T47D (cell line): ENCODE measurements around the gene ELOVL1.
"Not testable (repeated sequence)": the region's sequence is repeated elsewhere in the genome, so short reads cannot be mapped to it uniquely, and the experiment has no call there.

Source experiments
- DNase-seq, 2 experiments: peaks; one replicate each; pipeline versions ENCODE4 v3.0.0 to v3.0.0-alpha.2; 2011 to 2012; ENCODE audit warnings: low read depth in 1 of 2, low spot score in 1 of 2
- JUND ChIP-seq: IDR thresholded peaks from 2 replicates; pipeline ENCODE4 v1.6.1; 2012; ENCODE audit warnings: low read depth
- in situ Hi-C: cut with HindIII; loops from 2 replicates; pipeline ENCODE4 v1.10.0; 2016; ENCODE audit warnings: low sequenced_read_pairs, low pct_unique_long_range_greater_than_20kb

The ELOVL1 gene

DNA sequence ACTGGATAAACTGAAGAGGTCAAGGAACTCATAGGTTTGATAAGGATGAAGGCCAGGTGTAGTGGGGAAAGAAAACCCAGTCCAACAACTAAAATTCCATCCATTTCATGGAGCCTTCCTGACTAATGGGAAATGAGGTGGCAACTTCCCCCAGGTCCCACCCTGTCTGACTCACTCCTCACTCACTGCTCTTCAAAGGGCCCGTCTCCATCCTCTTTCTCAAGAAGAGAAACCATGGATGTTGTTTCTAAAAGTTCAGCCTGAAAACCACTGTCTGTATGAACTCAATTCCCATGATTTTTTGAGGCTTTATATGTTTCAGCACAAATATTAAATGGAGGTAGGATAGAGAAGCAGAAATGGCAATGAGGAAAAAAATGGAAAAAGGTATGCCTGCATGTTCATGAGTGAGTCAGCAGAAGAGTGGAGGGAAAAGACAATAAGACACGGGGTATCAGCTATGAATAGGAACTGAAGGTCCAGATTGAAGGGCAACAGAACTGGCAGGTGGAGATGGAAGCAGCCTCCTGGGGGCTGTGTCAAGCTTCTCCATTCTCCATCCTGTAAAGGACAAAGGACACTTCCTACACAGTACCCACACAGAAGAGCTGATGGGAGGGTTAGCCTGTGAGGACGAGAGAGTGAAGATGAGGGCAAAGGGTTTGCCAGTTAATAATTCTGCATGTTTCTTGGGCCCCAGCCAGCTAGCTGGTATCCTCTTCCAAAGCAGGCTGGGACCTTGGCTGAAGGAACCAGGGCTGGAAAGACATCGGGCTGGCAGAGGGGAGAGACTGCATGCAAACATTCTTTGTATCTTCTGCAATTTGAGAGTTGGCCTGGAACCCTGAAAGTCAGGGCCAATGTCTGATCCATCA lies 5.5 kb upstream of the ELOVL1 start:
- TF ChIP-seq JUND, result no peak
- in situ Hi-C loops, result no loop called here
- DNase-seq, result no peak

DNA sequence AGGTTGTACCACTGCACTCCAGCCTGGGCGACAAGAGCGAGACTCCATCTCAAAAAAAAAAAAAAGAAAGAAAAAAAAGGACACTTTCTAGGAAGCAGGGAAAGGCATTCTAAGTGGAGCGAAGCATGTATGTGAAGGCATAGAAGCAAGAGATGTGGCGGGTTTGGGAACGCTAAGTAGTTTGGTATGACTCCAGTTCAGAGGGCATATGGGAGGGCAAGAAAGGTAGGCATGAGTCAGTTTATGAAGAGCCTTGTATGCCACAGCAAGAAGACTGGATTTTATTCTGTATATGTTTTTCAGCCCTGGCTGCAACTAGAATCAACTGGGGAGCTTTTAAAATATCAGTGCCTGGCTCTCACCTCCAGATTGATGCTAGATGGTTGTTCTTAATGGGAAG lies 4.4 kb upstream of the ELOVL1 start:
- TF ChIP-seq JUND, result no peak
- DNase-seq, result no peak
- in situ Hi-C loops, result no loop called here

DNA sequence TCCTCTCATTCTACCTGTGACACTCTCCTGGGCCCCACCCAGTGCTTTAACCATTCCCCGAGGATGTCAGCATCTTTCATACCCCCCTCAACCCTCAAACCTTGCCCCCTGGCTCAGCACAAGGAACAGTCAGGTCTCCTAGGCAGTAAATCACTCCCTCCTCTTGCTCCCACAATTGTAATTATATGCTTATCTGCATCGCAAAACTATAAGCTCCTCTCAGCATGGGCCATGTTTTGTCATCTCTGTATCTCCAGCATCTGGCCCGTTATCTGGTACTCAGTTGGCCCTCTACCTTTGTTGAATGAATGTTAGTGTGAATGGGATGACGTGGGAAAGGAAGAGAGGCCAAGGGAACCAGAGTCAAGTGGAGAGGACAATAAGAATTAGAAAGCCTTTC lies 2.8 kb upstream of the ELOVL1 start:
- in situ Hi-C loops, result no loop called here
- no peak for TF ChIP-seq JUND
- no peak for DNase-seq

DNA sequence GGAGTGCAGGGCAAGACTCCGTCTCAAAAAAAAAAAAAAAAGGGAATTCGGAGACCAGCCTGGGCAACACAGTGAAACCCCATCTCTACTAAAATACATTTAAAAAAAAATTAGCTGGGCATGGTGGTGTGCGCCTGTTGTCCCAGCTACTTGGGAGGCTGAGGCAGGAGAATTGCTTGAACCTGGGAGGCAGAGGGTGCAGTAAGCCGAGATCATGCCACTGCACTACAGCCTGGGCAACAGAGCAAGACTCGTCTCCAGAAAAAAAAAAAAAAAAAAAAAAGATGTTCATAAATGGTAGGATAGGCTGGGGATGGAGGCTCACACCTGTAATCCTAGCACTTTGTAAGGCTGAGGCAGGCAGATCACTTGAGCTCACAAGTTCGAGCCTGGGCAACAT lies 2.0 kb upstream of the ELOVL1 start:
- in situ Hi-C loops, DNase-seq: not testable (repeated sequence)

DNA sequence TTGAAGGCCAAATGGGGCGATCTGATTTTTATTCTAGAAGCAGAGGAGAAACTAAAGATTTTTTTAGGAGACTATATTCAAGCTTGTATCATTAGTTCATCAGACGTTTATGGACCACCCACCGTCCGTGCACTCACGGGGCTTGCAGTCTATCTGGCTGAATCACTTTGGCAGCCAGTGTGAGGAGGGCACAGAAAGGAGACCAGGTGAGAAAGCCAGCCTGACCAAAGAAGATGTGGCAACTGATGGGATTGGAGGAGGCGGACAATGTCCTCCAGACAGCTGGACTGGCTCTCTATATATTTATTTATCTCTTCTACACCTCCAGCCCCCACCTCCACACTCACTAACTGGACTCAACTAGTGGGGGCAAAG lies 822 bp upstream of the ELOVL1 start:
- DNase-seq, result no peak
- in situ Hi-C loops, result no loop called here
- TF ChIP-seq JUND, result no peak

DNA sequence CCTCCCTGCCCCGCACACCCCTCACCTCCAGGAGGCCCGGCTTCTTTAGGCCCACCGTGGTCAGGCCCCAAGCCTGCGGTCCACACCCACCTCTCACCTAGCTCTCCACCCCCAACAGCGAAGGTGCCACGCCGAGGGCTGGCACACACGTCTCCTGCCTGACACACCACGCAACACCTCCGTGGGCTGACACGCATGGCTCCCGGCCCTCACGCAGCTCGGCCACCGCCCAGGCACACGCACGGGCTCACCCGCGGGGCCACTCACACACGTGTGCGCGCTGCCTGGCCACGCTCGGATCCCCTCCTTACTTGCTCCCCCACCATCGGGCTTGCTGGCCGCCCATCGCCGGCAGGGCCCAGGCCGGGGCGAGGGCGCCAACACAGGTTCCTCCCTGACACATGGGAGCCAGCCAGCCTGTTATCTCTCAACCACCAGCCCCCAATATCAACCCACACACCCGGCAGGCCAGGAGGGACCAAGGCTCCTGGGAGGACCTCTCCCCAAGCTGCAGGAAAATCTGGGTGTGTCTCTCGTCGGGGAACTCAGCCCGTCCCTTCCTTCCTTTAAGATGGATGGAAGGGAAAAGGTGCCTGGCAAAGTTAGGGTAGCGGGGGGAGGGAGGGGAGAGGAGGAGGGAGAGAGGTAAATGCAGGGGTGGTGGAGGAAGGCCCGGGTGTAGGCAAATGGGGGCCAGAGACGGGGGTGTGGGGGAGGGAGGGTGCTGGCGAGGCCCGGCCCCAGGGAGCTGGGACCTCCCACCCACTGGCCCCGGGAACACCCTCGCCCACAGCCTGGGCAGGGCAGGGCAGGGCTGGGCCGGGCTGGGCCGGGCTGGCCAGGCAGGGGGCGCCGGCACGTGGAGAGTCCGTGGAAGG lies 546 bp downstream of the ELOVL1 start:
- in situ Hi-C loops, result no loop called here
- TF ChIP-seq JUND, result no peak

DNA sequence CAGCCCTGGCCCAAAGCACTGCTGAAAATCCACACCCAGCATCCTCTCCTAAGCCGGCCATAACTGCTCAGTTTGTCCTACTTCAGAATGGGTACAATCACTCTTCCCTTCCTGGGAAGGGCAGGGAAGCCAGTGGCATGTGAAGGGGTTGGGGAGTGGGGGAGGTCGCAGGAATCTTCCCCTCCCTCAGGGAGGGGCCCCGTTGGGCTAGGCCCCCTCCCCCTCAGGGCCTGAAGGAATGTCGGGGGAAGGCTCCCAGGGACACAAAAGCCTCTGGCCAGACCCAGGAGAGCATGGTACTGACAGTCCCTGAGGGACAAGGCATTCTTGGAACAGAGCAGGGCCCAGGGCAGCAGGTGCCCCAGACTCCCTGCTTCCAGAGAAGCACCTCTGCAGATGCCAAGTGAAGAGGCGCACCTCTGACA lies 1.2 kb downstream of the ELOVL1 start:
- DNase-seq, result peak in 1 of 2 experiments; percentile 32
- in situ Hi-C loops, result no loop called here
- no peak for TF ChIP-seq JUND

More for the DNA sequence above, 546 bp downstream of the ELOVL1 start:
- DNase-seq, result peak; percentile 21 to 81

DNA sequence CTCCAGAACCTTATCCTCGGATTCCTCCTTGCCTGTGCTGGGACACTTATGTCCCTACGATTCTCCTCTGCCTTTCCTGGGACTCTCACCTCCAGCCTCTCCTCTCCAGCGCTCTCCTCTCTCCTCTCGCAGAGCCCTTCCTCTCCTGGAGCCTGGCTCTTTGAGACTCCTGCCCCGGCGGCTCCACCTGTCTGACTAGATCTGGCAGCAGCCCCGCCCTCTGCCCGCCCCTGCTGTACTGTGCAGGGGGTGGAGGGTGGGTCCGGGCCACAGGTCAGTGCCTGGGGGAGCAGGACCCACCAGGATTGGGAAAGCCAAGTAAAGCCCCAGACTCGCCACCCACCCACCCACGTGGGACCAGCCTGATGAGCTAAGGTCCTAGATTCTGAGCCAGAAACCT lies 1.6 kb downstream of the ELOVL1 start:
- TF ChIP-seq JUND, result no peak
- peak; percentile 47 to 84 for DNase-seq
- in situ Hi-C loops, result no loop called here

DNA sequence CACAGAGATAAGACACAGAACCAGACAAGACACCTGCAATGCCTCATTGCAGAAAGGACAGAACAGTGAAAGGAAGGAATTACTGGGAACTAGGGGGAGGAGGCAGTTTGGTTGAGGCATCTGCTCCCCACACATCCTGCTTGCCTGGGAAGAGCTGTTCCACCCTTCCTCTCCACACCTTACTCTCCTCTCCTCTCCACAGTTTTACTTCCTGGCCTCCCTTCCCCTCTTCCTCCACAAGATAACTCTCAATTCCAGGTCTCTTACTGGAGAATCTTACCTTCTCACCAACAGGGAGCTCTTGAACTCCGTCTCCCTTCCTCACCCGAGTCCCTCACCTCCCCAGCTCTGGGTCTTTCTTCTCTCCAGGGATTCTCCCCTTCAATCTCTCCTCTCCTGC lies 2.1 kb downstream of the ELOVL1 start:
- in situ Hi-C loops, result no loop called here
- TF ChIP-seq JUND, result no peak
- no peak for DNase-seq

DNA sequence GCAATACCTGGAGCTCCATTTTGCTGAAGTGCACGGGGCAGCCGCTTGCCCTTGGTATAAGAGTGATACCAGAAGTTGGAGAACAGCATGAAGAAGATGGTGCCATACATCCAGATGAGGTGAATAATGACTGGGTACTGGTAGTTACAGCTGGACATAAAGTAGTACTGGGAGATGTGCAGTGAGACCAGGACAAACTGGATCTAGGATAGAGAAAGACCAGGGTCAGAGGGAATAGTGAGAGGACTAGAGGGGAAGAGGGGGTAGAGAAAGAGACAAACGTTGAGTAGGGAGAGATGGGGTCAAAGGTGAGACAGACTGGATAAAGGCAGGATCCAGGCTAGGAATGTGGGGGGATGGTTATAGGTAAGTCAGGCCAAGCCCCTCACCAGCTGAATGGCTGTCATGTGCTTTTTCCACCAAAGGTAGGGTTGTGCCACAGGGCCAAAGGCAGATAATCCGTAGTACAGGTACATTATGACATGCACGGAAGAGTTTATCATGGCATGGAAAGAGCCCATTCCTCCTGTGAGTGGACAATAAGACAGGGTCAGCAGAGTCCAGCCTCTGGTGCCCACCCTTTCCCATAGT lies 3.8 kb downstream of the ELOVL1 start:
- in situ Hi-C loops, result no loop called here
- DNase-seq, result no peak
- no peak for TF ChIP-seq JUND

DNA sequence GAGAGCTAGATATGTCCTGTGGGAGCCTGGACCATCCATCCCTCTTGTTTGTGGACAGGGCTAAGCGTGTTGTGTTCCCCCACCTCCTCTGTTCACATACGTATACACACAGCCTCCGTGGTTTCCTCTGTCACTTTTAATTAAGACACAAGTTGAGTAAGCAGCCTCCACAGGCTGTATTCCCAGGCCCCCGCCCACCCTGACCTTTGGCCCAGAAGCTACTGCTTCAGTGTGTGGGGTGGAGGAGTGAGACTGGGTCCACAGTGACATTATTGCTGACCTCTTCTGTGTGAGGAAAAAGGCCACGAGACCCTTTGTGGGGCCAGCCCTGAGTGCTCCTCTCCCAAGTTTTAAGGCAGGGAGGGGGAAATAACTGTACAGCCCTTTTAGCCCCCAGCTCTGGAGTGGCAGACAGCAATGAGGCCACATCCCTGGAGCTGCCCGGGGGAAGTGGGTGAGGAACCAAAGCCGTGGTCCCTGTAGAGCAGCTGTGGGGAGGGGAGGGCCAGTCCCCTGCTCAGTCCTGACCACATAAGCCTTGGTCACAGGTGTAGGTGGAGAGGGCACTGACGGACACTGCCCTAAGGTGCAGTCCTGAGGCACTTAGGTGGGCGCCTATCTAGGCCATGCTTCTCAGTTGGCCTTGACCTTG lies 4.4 kb downstream of the ELOVL1 start:
- in situ Hi-C loops, result no loop called here
- DNase-seq, result peak in 1 of 2 experiments; percentile 31
- TF ChIP-seq JUND, result no peak

DNA sequence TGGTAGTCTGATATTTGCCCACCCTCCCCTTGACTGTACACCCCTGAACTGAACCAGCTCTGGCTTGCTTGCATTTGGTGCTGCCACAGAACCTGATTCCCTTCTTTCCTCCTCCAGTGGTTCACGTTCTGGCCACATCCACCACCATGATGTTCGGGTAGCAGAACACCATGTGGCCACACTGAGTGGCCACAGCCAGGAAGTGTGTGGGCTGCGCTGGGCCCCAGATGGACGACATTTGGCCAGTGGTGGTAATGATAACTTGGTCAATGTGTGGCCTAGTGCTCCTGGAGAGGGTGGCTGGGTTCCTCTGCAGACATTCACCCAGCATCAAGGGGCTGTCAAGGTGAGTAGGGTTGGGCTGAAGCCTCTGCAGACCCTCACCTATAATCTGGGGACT lies 7.2 kb downstream of the ELOVL1 start:
- DNase-seq, result no peak
- TF ChIP-seq JUND, result no peak
- in situ Hi-C loops, result no loop called here

DNA sequence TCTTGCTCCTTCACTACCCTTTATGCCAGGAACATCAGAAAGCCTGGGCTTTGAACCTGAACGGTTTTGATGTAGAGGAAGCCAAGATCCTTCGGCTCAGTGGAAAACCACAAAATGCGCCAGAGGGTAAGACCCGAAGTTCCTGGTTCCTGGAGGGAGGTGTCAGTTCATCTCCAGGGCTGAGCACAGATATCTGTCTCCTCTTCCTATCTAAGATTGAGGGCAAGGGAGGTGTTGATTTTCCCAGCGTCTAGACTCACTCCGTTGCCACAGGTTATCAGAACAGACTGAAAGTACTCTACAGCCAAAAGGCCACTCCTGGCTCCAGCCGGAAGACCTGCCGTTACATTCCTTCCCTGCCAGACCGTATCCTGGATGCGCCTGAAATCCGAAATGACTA lies 8.1 kb downstream of the ELOVL1 start:
- in situ Hi-C loops, result no loop called here
- TF ChIP-seq JUND, result no peak
- DNase-seq, result no peak
